Measurements from ENCODE around the gene FKBP3. TPM values are rescaled to one million over a fixed set of nuclear protein-coding genes. Genes with fewer than 3 reads are reported as not detected.

The FKBP3 gene
- total and polyA plus RNA-seq, 2 of the 8 experiments (the other 6 are each of a cell fraction or from before 2014, with no cell fraction given), result 36.0 to 149 TPM

GRCh38 chr14:45118594-45118993 lies 15.7 kb downstream of the FKBP3 start (continued):
- TF ChIP-seq CHD7 (IDR thresholded peaks at IDR 0.05; ENCODE audit: insufficient replicate concordance, low read length) (no peak), POU5F1 (IDR thresholded peaks at IDR 0.05; ENCODE audit: low read depth, low read length) (no peak), USF2 (IDR thresholded peaks at IDR 0.05; ENCODE audit: low read length) (no peak), BCL11A (IDR thresholded peaks at IDR 0.05; ENCODE audit: low read depth in 2 of 2, low read length in 2 of 2) (no peak), SP2 (IDR thresholded peaks at IDR 0.05; ENCODE audit: low read length) (no peak)

Measured in H1 (cell line).